ENCODE results near the gene RAB40A.

RAB40A gene

DNA sequence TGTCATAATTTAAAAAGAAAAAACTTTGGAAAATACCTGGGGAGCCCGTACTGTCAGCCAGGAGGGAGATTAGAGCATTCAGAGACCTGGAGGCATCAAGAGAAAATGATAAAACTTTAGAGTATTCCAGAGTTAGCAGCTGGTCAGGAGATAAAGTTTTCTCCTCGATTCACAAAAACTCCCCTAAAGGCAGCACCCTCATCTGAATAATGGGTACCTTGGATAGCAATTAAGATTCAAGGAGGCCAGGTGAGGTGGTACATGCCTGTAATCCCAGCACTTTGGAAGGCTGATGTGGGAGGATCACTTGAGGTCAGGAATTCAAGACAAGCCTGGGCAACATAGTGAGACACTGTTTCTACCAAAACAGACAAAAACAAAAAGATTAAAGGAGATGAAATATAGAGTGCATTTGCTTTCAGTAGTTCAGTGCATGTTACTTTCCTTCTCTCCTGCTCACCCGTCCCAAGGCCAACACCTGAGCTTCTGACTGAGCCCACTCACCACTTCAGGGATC lies 18.6 kb upstream of the RAB40A start:
- no peak overlapping the region for H3K27ac ChIP-seq (replicated peaks)
- no peak for TF ChIP-seq SPI1 (IDR thresholded peaks at IDR 0.05; ENCODE audit: borderline replicate concordance, low read depth)
- TF ChIP-seq GABPA (IDR thresholded peaks at IDR 0.05; ENCODE audit: low read depth) = no peak
- TF ChIP-seq POLR2AphosphoS5 (IDR thresholded peaks at IDR 0.05; ENCODE audit: low read depth) = no peak
- TF ChIP-seq, protein P1, sequence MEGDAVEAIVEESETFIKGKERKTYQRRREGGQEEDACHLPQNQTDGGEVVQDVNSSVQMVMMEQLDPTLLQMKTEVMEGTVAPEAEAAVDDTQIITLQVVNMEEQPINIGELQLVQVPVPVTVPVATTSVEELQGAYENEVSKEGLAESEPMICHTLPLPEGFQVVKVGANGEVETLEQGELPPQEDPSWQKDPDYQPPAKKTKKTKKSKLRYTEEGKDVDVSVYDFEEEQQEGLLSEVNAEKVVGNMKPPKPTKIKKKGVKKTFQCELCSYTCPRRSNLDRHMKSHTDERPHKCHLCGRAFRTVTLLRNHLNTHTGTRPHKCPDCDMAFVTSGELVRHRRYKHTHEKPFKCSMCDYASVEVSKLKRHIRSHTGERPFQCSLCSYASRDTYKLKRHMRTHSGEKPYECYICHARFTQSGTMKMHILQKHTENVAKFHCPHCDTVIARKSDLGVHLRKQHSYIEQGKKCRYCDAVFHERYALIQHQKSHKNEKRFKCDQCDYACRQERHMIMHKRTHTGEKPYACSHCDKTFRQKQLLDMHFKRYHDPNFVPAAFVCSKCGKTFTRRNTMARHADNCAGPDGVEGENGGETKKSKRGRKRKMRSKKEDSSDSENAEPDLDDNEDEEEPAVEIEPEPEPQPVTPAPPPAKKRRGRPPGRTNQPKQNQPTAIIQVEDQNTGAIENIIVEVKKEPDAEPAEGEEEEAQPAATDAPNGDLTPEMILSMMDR (IDR thresholded peaks at IDR 0.05; ENCODE audit: insufficient read depth, low read length) = no peak
- TF ChIP-seq, protein P2, sequence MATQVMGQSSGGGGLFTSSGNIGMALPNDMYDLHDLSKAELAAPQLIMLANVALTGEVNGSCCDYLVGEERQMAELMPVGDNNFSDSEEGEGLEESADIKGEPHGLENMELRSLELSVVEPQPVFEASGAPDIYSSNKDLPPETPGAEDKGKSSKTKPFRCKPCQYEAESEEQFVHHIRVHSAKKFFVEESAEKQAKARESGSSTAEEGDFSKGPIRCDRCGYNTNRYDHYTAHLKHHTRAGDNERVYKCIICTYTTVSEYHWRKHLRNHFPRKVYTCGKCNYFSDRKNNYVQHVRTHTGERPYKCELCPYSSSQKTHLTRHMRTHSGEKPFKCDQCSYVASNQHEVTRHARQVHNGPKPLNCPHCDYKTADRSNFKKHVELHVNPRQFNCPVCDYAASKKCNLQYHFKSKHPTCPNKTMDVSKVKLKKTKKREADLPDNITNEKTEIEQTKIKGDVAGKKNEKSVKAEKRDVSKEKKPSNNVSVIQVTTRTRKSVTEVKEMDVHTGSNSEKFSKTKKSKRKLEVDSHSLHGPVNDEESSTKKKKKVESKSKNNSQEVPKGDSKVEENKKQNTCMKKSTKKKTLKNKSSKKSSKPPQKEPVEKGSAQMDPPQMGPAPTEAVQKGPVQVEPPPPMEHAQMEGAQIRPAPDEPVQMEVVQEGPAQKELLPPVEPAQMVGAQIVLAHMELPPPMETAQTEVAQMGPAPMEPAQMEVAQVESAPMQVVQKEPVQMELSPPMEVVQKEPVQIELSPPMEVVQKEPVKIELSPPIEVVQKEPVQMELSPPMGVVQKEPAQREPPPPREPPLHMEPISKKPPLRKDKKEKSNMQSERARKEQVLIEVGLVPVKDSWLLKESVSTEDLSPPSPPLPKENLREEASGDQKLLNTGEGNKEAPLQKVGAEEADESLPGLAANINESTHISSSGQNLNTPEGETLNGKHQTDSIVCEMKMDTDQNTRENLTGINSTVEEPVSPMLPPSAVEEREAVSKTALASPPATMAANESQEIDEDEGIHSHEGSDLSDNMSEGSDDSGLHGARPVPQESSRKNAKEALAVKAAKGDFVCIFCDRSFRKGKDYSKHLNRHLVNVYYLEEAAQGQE (IDR thresholded peaks at IDR 0.05; ENCODE audit: insufficient replicate concordance, low read depth) = no peak
- H3K27me3 ChIP-seq (ENCODE audit: insufficient read depth, poor library complexity, severe bottlenecking) = no peaks in the 10 kb centered on the region
- DNase-seq (ENCODE audit: low read depth in 1 of 2, low spot score in 1 of 2) = no peak
- no peak overlapping the region for H3K4me3 ChIP-seq (replicated peaks; ENCODE audit: insufficient read depth, low read length)

DNA sequence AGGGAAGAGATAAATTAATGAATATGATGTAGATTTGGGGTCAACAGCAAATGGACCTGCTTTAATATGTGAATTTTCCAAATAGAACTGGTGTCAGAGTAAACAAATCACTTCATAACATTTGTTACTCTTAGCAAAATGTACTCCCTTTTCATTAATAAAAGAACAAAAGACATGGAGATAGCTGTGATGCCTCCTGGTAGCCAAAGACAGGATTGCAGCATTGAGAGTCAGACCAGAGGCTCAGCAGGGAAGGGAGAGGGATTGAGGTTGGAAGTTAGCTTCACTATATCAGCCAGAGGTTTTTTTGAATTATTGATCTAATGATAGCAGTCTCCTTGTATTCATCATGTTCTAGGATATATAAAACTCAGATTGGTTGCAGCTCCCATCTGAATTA lies 17.4 kb upstream of the RAB40A start:
- Histone ChIP-seq H3K4me3 (replicated peaks; ENCODE audit: insufficient read depth, low read length) (no peak overlapping the region), H3K27me3 (ENCODE audit: insufficient read depth, poor library complexity, severe bottlenecking) (no peaks in the 10 kb centered on the region), H3K27ac (replicated peaks) (no peak overlapping the region)
- TF ChIP-seq, protein P2 (IDR thresholded peaks at IDR 0.05; ENCODE audit: insufficient replicate concordance, low read depth) = no peak
- TF ChIP-seq GABPA (IDR thresholded peaks at IDR 0.05; ENCODE audit: low read depth) = no peak
- TF ChIP-seq SPI1 (IDR thresholded peaks at IDR 0.05; ENCODE audit: borderline replicate concordance, low read depth) = no peak
- TF ChIP-seq, protein P1 (IDR thresholded peaks at IDR 0.05; ENCODE audit: insufficient read depth, low read length) = no peak
- no peak for TF ChIP-seq POLR2AphosphoS5 (IDR thresholded peaks at IDR 0.05; ENCODE audit: low read depth)
- DNase-seq (ENCODE audit: low read depth in 1 of 2, low spot score in 1 of 2) = no peak

DNA sequence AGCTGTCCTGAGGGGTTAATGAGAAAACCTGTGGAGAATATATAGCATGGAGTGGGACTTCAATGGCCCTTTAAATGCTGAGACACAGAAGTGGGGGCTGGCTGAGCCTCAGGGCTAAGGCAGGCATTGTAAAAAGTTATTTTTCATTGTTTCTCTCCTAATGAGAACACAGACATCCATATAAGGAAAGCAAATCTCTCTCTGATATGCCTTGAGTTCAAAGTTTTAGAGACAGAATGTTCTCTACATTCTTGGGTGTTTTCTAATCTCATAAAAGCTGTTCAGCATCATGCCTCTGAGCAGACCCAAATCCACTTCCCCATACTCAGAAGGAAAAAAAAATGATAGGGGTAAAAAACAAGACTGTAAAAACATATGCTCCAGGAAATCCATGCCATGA lies 16.8 kb upstream of the RAB40A start:
- Histone ChIP-seq H3K27me3 (ENCODE audit: insufficient read depth, poor library complexity, severe bottlenecking) (no peaks in the 10 kb centered on the region), H3K4me3 (replicated peaks; ENCODE audit: insufficient read depth, low read length) (no peak overlapping the region), H3K27ac (replicated peaks) (no peak overlapping the region)
- TF ChIP-seq SPI1 (IDR thresholded peaks at IDR 0.05; ENCODE audit: borderline replicate concordance, low read depth) (no peak), GABPA (IDR thresholded peaks at IDR 0.05; ENCODE audit: low read depth) (no peak), POLR2AphosphoS5 (IDR thresholded peaks at IDR 0.05; ENCODE audit: low read depth) (no peak)
- TF ChIP-seq, protein P2 (IDR thresholded peaks at IDR 0.05; ENCODE audit: insufficient replicate concordance, low read depth) = no peak
- TF ChIP-seq, protein P1 (IDR thresholded peaks at IDR 0.05; ENCODE audit: insufficient read depth, low read length) = no peak
- DNase-seq (ENCODE audit: low read depth in 1 of 2, low spot score in 1 of 2) = no peak
